Gastroesophageal sphincter (tissue), 3 donors: ENCODE data around the gene FHOD3.

Experiments
- CTCF ChIP-seq, 4 experiments: fragments of 200-600 bp in 2 of 4; fragments of 450-650 bp in 2 of 4; sonication (generic) in 1 of 4; IDR thresholded peaks; one replicate each; pipeline ENCODE4 v1.5.1; 2017 to 2019; ENCODE audit warnings: antibody characterized with exemption in 4 of 4, mild to moderate bottlenecking in 2 of 4, moderate library complexity in 2 of 4
- EP300 ChIP-seq: sonication (generic); formaldehyde crosslinking; IDR thresholded peaks from one replicate; pipeline ENCODE4 v1.6.1; 2017; ENCODE audit warnings: antibody characterized with exemption, mild to moderate bottlenecking
- POLR2A ChIP-seq, 2 donors: fragments of 450-650 bp; IDR thresholded peaks; one replicate each; pipeline ENCODE4 v1.6.1; 2017; ENCODE audit warnings: antibody characterized with exemption in 2 of 2, mild to moderate bottlenecking in 2 of 2, moderate library complexity in 1 of 2

DNA sequence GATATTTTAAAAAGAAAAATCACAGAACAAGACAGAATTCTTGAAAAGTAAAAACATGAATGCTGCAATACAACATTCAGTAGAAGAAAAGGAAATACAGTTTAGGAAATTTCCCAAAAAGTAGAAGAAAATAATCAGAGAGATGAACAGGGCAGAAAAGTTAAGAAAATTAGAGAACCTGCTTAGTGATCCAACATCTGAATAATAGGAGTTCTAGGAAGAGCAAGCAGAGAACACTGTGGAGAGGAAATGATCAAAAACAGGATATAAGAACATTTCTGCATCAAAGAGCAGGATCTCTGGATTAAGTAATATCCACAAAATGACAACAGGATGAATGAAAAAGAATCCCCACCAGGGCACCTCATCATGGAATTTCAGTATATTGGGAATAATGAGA, 8.8 kb upstream of the FHOD3 start:
- TF ChIP-seq CTCF (IDR thresholded peaks at IDR 0.05) (no peak), EP300 (no peak), POLR2A (IDR thresholded peaks at IDR 0.05) (no peak)
